ENCODE measurements around the gene STK35.

Gene STK35

GRCh38 chr20:2101865-2102584 lies 398 bp downstream of the STK35 start:
- H2AK5ac ChIP-seq (ENCODE audit: low read length) = no peak overlapping the region
- peak overlapping the region; percentile 82 for H3K4ac ChIP-seq (ENCODE audit: low read depth, low read length)
- H3K4me3 ChIP-seq (ENCODE audit: low read depth, low read length) = peak overlapping the region; percentile 89
- peaks cover 0 to 19% of the 10 kb centered on the region in 2 experiments for H3K4me1 ChIP-seq (ENCODE audit: control insufficient read depth in 1 of 2, insufficient read depth in 2 of 2, low read length in 2 of 2)
- peak overlapping the region; percentile 98 for H3K27ac ChIP-seq (ENCODE audit: low read depth, low read length)
- DNase-seq = peak; percentile 87 to 96
- peaks cover 19% of the 10 kb centered on the region for H3K79me1 ChIP-seq (ENCODE audit: low read length)
- H4K91ac ChIP-seq (ENCODE audit: low read depth, low read length) = peak overlapping the region; percentile 93
- peaks cover 24% of the 10 kb centered on the region for H3K79me2 ChIP-seq (ENCODE audit: control insufficient read depth, insufficient read depth, low read length, poor library complexity)
- H3K23ac ChIP-seq (ENCODE audit: low read length) = no peak overlapping the region
- peak overlapping the region; percentile 96 for H3K14ac ChIP-seq (ENCODE audit: low read length)
- peak overlapping the region; percentile 71 for H4K12ac ChIP-seq (ENCODE audit: low read depth, low read length)
- peak overlapping the region; percentile 48 for H2BK12ac ChIP-seq (ENCODE audit: low read length)
- H3K9ac ChIP-seq (ENCODE audit: low read length) = peak overlapping the region; percentile 95
- H2AFZ ChIP-seq (ENCODE audit: insufficient read depth, low read length, poor library complexity) = peak overlapping the region; percentile 77
- peak overlapping the region; percentile 98 for H2BK5ac ChIP-seq (ENCODE audit: low read depth, low read length, poor library complexity)
- no CpG with 5 or more reads among the region's 64 CpGs for WGBS (ENCODE audit: extremely low coverage, insufficient coverage, insufficient read length)
- H3K4me2 ChIP-seq (ENCODE audit: low read length) = peak overlapping the region; percentile 78
- no peaks in the 10 kb centered on the region for H3K27me3 ChIP-seq (ENCODE audit: insufficient read depth, low read length)
- H2BK120ac ChIP-seq (ENCODE audit: insufficient read depth, low read length, poor library complexity) = peak overlapping the region; percentile 97
- peak overlapping the region; percentile 80 for H4K8ac ChIP-seq (ENCODE audit: low read depth, low read length)
- no peaks in the 10 kb centered on the region for H3K9me3 ChIP-seq (ENCODE audit: insufficient read depth, low read depth, low read length)
- peak overlapping the region; percentile 57 for H3K18ac ChIP-seq (ENCODE audit: low read length)
- H3K36me3 ChIP-seq (ENCODE audit: control insufficient read depth in 1 of 2, insufficient read depth in 2 of 2, low read length in 2 of 2) = peaks cover 0 to 8% of the 10 kb centered on the region in 2 experiments

DNA sequence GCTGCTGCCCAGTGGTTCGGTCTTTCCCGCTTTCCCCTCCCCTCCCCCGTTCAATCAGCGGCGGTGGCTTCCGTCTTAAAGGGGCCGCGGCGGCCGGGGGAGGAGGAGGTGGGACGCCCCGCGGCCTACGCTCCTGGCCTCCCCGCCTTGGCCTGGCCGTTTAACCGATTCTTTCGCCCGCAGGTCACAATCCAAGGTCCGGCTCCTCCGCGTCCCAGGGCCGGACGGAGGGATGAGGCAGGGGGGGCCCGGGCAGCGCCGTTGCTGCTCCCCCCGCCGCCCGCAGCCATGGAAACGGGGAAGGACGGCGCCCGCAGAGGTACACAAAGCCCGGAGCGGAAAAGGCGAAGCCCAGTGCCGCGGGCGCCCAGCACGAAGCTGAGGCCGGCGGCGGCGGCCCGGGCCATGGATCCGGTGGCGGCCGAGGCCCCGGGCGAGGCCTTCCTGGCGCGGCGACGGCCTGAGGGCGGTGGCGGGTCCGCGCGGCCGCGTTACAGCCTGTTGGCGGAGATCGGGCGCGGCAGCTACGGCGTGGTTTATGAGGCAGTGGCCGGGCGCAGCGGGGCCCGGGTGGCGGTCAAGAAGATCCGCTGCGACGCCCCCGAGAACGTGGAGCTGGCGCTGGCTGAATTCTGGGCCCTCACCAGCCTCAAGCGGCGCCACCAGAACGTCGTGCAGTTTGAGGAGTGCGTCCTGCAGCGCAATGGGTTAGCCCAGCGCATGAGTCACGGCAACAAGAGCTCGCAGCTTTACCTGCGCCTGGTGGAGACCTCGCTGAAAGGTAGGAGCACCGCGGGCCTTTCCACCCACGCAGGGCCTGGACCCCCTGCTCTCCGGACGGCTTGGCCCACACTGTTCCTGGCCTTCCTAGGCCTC lies 1.2 kb downstream of the STK35 start:
- Histone ChIP-seq H3K4me2 (ENCODE audit: low read length) (peak overlapping the region; percentile 78), H3K4me3 (ENCODE audit: low read depth, low read length) (peak overlapping the region; percentile 88)

GRCh38 chr20:2103461-2104153 lies 2.0 kb downstream of the STK35 start:
- no CpG with 5 or more reads among the region's 13 CpGs for WGBS (ENCODE audit: extremely low coverage, insufficient coverage, insufficient read length)
- Histone ChIP-seq H3K36me3 (ENCODE audit: control insufficient read depth in 1 of 2, insufficient read depth in 2 of 2, low read length in 2 of 2) (peaks cover 0 to 12% of the 10 kb centered on the region in 2 experiments), H3K79me2 (ENCODE audit: control insufficient read depth, insufficient read depth, low read length, poor library complexity) (peaks cover 26% of the 10 kb centered on the region), H3K23ac (ENCODE audit: low read length) (no peak overlapping the region), H3K4ac (ENCODE audit: low read depth, low read length) (peak overlapping the region; percentile 46), H2BK5ac (ENCODE audit: low read depth, low read length, poor library complexity) (peak overlapping the region; percentile 98), H2AK5ac (ENCODE audit: low read length) (peak overlapping the region; percentile 57), H3K14ac (ENCODE audit: low read length) (peak overlapping the region; percentile 91), H3K27me3 (ENCODE audit: insufficient read depth, low read length) (no peaks in the 10 kb centered on the region), H3K9ac (ENCODE audit: low read length) (peak overlapping the region; percentile 77), H3K27ac (ENCODE audit: low read depth, low read length) (peak overlapping the region; percentile 98), H3K4me2 (ENCODE audit: low read length) (peak overlapping the region; percentile 78), H4K91ac (ENCODE audit: low read depth, low read length) (peak overlapping the region; percentile 96), H4K12ac (ENCODE audit: low read depth, low read length) (peak overlapping the region; percentile 68), H2BK120ac (ENCODE audit: insufficient read depth, low read length, poor library complexity) (peak overlapping the region; percentile 45), H3K4me1 (ENCODE audit: control insufficient read depth in 1 of 2, insufficient read depth in 2 of 2, low read length in 2 of 2) (peaks cover 0 to 21% of the 10 kb centered on the region in 2 experiments), H4K8ac (ENCODE audit: low read depth, low read length) (peak overlapping the region; percentile 92), H3K4me3 (ENCODE audit: low read depth, low read length) (peak overlapping the region; percentile 88), H3K79me1 (ENCODE audit: low read length) (peaks cover 19% of the 10 kb centered on the region), H3K18ac (ENCODE audit: low read length) (peak overlapping the region; percentile 94), H3K9me3 (ENCODE audit: insufficient read depth, low read depth, low read length) (no peaks in the 10 kb centered on the region), H2BK12ac (ENCODE audit: low read length) (no peak overlapping the region), H2AFZ (ENCODE audit: insufficient read depth, low read length, poor library complexity) (no peak overlapping the region)
- no peak for DNase-seq

More for the DNA sequence above, 1.2 kb downstream of the STK35 start:
- H3K9ac ChIP-seq (ENCODE audit: low read length) = peak overlapping the region; percentile 77
- peak overlapping the region; percentile 98 for H3K27ac ChIP-seq (ENCODE audit: low read depth, low read length)
- peak overlapping the region; percentile 96 for H4K91ac ChIP-seq (ENCODE audit: low read depth, low read length)
- H2AK5ac ChIP-seq (ENCODE audit: low read length) = peak overlapping the region; percentile 57
- H3K27me3 ChIP-seq (ENCODE audit: insufficient read depth, low read length) = no peaks in the 10 kb centered on the region
- peaks cover 19% of the 10 kb centered on the region for H3K79me1 ChIP-seq (ENCODE audit: low read length)
- H2BK120ac ChIP-seq (ENCODE audit: insufficient read depth, low read length, poor library complexity) = peak overlapping the region; percentile 97
- peak overlapping the region; percentile 28 for H2BK12ac ChIP-seq (ENCODE audit: low read length)
- peak overlapping the region; percentile 91 for H3K14ac ChIP-seq (ENCODE audit: low read length)
- peak; percentile 82 to 87 for DNase-seq
- peak overlapping the region; percentile 92 for H4K8ac ChIP-seq (ENCODE audit: low read depth, low read length)
- H2BK5ac ChIP-seq (ENCODE audit: low read depth, low read length, poor library complexity) = peak overlapping the region; percentile 98
- H3K23ac ChIP-seq (ENCODE audit: low read length) = no peak overlapping the region
- H3K9me3 ChIP-seq (ENCODE audit: insufficient read depth, low read depth, low read length) = no peaks in the 10 kb centered on the region
- peak overlapping the region; percentile 95 for H2AFZ ChIP-seq (ENCODE audit: insufficient read depth, low read length, poor library complexity)
- peak overlapping the region; percentile 94 for H3K18ac ChIP-seq (ENCODE audit: low read length)
- H3K4me1 ChIP-seq (ENCODE audit: control insufficient read depth in 1 of 2, insufficient read depth in 2 of 2, low read length in 2 of 2) = peaks cover 0 to 19% of the 10 kb centered on the region in 2 experiments
- H3K79me2 ChIP-seq (ENCODE audit: control insufficient read depth, insufficient read depth, low read length, poor library complexity) = peaks cover 26% of the 10 kb centered on the region
- peak overlapping the region; percentile 46 for H3K4ac ChIP-seq (ENCODE audit: low read depth, low read length)
- H3K36me3 ChIP-seq (ENCODE audit: control insufficient read depth in 1 of 2, insufficient read depth in 2 of 2, low read length in 2 of 2) = peaks cover 0 to 12% of the 10 kb centered on the region in 2 experiments
- no CpG with 5 or more reads among the region's 95 CpGs for WGBS (ENCODE audit: extremely low coverage, insufficient coverage, insufficient read length)
- peak overlapping the region; percentile 70 for H4K12ac ChIP-seq (ENCODE audit: low read depth, low read length)

- no peak overlapping the region for H4K12ac ChIP-seq (ENCODE audit: low read depth, low read length)
- no peak overlapping the region for H2BK5ac ChIP-seq (ENCODE audit: low read depth, low read length, poor library complexity)
- H3K23ac ChIP-seq (ENCODE audit: low read length) = no peak overlapping the region
- H4K91ac ChIP-seq (ENCODE audit: low read depth, low read length) = no peak overlapping the region
- no peaks in the 10 kb centered on the region for H3K9me3 ChIP-seq (ENCODE audit: insufficient read depth, low read depth, low read length)
- peaks cover 0 to 27% of the 10 kb centered on the region in 2 experiments for H3K4me1 ChIP-seq (ENCODE audit: control insufficient read depth in 1 of 2, insufficient read depth in 2 of 2, low read length in 2 of 2)
- H3K14ac ChIP-seq (ENCODE audit: low read length) = no peak overlapping the region
- H2AFZ ChIP-seq (ENCODE audit: insufficient read depth, low read length, poor library complexity) = no peak overlapping the region
- no peak overlapping the region for H2BK12ac ChIP-seq (ENCODE audit: low read length)
- no peak overlapping the region for H3K27ac ChIP-seq (ENCODE audit: low read depth, low read length)
- H3K36me3 ChIP-seq (ENCODE audit: control insufficient read depth in 1 of 2, insufficient read depth in 2 of 2, low read length in 2 of 2) = peaks cover 0 to 12% of the 10 kb centered on the region in 2 experiments
- WGBS (ENCODE audit: extremely low coverage, insufficient coverage, insufficient read length) = no CpG with 5 or more reads among the region's 8 CpGs
- H3K27me3 ChIP-seq (ENCODE audit: insufficient read depth, low read length) = no peaks in the 10 kb centered on the region
- no peak overlapping the region for H3K4me3 ChIP-seq (ENCODE audit: low read depth, low read length)
- H3K79me2 ChIP-seq (ENCODE audit: control insufficient read depth, insufficient read depth, low read length, poor library complexity) = peaks cover 26% of the 10 kb centered on the region
- H3K4ac ChIP-seq (ENCODE audit: low read depth, low read length) = peak overlapping the region; percentile 87
- H3K79me1 ChIP-seq (ENCODE audit: low read length) = peaks cover 19% of the 10 kb centered on the region
- H3K18ac ChIP-seq (ENCODE audit: low read length) = no peak overlapping the region
- no peak overlapping the region for H2AK5ac ChIP-seq (ENCODE audit: low read length)
- no peak for DNase-seq
- H3K4me2 ChIP-seq (ENCODE audit: low read length) = peak overlapping the region; percentile 78
- H2BK120ac ChIP-seq (ENCODE audit: insufficient read depth, low read length, poor library complexity) = no peak overlapping the region
- no peak overlapping the region for H4K8ac ChIP-seq (ENCODE audit: low read depth, low read length)
- H3K9ac ChIP-seq (ENCODE audit: low read length) = no peak overlapping the region
These were observed 2.6 kb downstream of the STK35 start for GRCh38 chr20:2104236-2104635.

Measured in trophoblast cell (in vitro differentiated cells and primary cell).